ENCODE measurements around the gene PALM3.
"Not testable (repeated sequence)": the region's sequence is repeated elsewhere in the genome, so short reads cannot be mapped to it uniquely, and the experiment has no call there.

Gene PALM3

DNA sequence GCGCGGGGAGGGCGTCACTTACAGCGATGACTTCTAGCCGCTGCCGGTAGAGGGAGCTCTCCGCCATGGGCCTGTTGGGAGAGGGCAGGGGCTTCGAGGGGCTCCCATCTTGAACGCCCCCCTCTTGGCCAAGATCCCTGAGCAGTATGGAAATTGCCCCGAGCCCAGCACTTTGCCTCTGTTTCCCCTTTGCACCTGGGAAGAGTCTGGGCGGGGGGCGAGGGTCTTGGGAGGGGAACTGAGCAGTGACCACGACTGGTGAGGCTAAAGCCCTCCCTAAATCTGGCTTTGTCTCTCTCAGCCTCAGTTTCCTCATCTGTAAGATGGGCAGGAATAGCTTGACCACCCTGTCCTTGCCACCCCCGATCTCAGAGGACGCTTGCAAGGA is 2.8 kb downstream of the PALM3 start:
- no peak for DNase-seq

GRCh38 chr19:14058182-14059092 is 3.4 kb downstream of the PALM3 start:
- DNase-seq = no peak

DNA sequence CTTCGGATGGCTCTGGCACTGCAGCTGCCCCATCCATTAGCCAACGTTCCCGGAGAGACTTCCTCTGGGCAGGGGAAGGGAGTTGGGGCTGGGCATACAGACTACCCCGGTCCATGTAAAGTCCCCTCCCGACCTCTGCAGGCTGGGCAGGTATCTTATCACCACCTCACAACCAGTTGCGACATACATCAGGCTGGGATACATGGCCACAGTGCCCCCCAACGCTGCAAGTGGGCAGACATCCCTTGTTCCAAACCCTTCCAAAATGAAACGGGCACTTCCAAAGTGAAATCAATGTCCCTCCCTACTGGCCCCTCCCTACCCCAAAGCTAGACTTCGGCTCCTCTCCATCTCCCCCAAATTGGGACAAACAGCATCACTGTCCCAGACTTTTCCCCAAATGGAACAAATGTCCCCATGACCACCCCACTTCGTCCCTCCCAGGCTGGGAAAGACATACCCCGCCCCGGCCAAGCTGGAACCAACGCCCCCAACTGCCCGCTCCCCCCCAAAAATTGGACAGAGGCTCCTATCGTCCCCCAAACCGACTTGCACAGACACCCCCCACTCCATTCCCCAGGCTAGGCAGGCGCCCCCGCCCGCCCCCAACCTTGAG is 5.0 kb downstream of the PALM3 start:
- DNase-seq = no peak

DNA sequence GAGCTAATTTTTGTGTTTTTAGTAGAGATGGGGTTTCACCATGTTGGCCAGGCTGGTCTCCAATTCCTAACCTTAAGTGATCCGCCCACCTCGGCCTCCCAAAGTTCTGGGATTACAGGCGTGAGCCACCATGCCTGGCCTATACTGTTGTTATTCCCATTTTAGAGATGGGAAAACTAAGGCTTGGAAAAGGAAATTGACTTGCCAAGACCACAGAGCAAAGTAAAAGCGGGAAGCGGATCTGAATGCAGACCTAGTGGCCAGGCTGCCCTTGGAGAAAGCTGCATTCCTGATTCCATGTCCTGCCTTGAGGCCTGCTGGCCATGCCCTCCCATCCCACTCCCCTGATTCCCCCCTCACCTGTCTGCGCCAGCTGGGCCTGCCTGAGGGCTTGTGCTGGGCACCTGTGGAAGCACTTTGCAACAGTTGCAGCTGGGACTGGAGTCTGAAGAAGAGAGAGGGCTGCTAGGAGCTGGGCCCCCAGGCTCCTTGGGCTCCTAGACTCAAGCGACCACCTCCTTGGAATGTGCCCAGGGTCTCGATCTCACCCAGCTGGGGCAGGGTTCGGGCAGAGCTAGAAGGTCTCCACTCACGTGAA is 5.7 kb downstream of the PALM3 start:
- no peak for DNase-seq

DNA sequence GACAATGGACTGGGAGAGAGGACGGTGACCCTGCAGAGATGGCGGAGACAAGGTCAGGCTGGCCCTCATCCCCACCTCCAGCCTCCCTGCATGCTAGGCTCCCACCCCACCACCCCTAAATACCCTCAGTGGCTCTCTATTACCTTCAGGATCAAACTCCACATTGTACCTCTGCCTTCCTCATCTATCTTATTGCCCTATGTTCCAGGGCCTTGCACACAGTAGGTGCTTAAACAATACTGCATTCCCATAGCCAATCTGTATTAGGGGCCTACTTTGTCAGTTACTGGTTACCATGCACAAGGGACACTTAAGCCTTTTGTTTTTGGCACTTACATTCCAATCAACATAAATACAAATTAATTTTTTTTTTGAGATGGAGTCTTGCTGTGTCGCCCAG is 6.5 kb downstream of the PALM3 start:
- DNase-seq = no peak

DNA sequence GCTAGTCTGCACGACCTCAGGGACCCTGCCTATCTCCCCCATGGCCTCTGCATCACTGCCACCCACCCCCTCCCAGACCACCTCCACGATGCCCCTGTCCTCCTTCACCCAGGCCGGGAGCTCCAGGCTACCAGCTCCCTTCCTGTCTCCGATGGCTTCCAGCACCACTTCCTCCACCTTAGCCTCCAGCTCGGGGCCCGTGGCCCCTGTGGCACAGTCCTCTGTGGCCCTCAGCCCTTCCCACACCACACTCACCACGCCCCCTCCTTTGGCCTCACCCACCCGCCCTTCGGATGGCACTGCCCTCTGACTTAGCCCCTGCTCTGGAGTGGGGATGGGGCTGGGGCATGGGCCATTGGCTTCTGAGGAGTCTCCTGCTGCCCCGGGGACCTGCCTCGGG is 7.2 kb downstream of the PALM3 start:
- no peak for DNase-seq

GRCh38 chr19:14054099-14054498 is 7.8 kb downstream of the PALM3 start:
- DNase-seq = no peak

- DNase-seq = no peak
These were observed 8.4 kb downstream of the PALM3 start for GRCh38 chr19:14053500-14053899.

DNA sequence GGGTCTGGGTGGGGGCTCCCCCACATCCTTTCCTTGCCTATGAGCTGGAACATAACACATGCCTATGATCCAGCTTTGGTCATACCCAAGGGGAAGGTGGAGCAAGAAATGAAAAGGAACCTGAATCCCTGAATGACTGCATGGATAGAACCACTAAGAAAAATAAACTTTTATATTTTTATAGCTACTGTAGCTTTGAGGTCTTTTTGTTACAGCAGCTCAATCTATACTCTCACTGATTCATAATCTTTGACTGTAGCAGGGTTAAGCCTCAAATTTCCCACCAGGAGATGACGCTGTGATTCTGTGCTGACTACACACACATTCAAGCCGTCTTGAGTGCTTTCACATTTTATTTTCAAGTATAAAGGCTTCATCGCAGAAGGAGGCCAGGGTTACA is 8.8 kb downstream of the PALM3 start:
- no peak for DNase-seq

DNA sequence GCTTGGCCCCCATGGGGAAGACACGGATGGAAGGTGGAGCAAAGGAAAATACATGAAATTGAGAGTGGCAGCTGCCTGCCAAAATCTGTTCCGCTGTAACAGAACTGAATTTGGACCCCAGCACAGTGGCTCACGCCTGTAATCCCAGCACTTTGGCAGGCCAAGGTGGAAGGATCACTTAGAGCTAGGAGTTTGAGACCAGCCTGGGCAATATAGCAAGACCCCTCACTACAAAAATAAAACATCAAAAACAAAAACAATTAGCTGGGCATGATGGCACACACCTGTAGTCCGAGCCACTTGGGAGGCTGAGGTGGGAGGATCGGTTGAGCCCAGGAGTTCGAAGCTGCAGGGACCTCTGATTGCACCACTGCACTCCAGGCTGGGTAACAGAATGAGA is 9.4 kb downstream of the PALM3 start:
- DNase-seq = no peak

DNA sequence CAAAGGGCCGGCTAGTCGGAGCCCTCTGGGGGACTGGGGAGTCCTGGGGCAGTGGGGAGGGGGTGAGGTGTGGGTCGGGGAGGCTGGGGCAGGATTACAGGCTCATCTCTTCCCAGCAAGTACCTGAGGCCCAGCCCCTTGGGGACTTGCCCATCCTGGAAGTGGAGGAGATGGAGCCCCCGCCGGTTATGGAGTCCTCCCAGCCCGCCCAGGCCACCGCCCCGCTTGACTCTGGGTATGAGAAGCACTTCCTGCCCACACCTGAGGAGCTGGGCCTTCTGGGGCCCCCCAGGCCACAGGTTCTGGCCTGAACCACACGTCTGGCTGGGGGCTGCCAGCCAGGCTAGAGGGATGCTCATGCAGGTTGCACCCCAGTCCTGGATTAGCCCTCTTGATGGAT is 9.9 kb downstream of the PALM3 start:
- no peak for DNase-seq

GRCh38 chr19:14050961-14051360 is 10.9 kb downstream of the PALM3 start:
- DNase-seq = not testable (repeated sequence)

DNA sequence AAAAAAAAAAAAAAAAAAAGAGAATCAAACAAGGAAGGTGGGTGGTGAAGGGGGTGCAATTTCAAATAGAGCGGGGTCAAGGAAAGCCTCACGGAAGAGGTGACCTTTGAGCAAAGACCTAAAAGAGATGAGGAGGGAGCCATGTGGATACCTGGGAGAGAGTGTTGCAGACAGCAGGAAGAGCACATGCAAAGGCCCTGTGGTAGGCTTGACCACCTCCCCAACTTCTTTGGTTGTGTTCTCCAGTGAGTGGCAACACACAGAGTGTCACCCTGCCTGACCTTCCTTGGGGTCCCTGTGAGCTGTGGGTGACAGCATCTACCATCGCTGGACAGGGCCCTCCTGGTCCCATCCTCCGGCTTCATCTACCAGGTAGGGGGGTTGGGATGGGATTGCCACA is 11.4 kb downstream of the PALM3 start:
- no peak for DNase-seq

- no peak for DNase-seq
These were observed 13.3 kb downstream of the PALM3 start for GRCh38 chr19:14048443-14049153.

DNA sequence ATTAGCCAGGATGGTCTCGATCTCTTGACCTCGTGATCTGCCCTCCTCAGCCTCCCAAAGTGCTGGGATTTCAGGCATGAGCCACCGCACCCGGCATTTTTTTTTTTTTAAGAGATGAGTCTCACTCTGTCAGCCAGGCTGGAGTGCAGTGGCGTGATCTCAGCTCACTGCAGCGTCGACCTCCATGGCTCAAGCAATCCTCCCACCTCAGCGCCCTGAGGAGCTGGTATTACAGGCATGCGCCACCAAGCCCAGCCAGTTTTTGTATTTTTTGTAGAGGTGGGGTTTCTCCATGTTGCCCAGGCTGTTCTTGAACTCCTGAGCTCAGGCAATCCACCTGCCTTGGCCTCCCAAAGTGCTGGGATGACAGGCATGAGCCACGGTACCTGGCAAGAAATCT is 14.0 kb downstream of the PALM3 start:
- DNase-seq = not testable (repeated sequence)

DNA sequence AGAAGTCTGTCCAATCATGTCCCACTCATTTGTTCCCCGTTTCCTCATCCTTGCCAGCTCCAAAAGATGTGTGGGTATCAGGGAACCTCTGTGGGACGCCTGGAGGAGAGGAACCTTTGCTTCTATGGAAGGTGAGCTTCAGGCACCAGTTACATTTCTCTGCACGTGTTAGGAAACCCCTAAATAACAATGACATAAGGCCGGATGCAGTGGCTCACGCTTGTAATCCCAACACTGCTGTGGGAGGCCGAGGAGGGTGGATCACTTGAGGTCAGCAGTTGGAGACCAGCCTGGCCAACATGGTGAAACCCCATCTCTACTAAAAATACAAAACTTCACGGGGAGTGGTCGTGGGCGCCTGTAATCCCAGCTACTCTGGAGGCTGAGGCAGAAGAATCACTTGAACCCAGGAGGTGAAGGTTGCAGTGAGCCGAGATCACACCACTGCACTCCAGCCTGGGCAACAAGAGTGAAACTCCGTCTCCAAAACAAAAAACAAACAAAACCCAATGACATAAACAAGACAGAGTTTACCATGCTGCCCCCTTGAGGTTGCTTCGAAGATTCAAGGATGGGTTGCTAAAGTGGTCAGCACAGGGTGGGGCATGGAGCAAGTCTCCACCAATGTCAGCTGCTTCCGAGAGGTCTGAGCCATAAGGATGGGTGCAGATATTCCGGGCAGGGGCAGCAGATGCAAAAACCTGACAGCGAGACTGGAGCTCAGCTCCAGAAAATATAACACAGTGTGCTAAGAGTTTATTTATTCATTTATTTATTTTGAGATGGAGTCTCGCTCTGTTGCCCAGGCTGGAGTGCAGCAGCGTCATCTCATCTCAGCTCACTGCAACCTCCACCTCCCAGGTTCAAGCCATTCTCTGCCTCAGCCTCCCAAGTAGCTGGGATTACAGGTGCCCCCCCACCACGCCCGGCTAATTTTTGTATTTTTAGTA is 18.9 kb downstream of the PALM3 start:
- peak; percentile 59 for DNase-seq

DNA sequence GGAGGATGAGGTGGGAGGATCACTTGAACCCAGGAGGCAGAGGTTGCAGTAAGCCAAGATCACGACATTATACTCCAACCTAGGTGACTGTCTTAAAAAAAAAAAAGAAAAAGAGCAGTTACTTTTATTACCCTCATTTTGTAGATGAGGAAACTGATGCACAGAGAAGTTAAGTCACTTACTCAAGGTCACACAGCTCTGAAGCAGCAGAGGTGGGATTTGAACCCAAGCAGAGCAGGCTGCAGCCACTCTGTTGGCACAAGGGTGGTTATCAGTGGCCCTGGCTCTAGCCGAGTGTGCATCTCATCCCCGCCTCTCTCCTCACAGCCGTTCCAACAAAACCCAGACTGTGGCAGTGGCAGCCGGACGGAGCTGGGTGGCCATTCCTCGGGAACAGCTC is 22.7 kb downstream of the PALM3 start:
- DNase-seq = no peak

DNA sequence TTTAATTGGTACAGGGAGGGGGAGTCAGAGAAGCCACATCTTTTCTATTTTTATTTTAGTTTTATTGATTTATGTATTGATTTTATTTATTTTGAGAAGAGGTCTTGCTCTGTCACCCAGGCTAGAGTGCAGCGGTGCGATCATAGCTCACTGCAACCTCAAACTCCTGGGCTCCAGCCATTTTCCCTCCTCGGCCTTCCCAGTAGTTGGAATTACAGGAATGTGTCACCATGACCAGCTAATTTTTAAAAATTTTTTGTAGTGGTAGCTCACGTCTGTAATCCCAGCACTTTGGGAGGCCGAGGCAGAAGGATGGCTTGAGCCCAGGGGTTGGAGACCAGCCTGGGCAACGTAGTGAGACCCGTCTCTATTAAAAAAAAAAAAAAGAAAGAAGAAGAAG is 26.2 kb downstream of the PALM3 start:
- DNase-seq = no peak

DNA sequence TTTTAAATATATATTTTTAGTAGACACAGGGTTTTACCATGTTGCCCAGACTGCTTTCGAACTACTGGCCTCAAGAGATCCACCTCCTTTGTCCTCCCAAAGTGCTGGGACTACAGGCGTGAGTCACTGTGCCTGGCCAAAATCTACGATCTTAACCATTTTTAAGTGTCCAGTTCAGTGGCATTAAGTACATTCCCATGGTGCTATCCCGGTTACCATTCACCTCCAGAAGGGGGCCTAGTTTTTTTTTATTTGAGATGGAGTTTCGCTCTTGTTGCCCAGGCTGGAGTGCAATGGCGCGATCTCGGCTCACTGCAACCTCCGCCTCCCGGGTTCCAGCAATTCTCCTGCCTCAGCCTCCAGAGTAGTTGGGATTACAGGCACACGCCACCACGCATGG is 26.7 kb downstream of the PALM3 start:
- not testable (repeated sequence) for DNase-seq

DNA sequence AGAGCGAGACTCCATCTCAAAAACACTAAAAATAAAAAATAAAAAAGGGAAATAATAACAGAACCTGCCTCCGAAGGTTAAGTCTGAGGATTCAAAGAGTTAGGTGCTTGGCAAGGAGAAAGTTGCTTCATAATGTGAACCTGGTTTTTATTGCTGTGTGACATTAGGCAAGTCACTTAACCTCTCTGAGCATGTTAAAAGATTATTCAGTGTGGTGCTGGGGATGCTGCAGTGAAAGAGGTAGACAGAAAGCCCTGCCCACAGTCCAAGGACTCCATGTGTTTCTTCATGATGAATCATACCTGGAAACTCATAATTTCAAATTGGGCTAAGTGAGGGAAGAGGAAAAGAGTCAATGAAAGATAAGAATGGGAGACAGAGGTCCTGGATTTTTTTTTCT is 27.9 kb downstream of the PALM3 start:
- DNase-seq = no peak

DNA sequence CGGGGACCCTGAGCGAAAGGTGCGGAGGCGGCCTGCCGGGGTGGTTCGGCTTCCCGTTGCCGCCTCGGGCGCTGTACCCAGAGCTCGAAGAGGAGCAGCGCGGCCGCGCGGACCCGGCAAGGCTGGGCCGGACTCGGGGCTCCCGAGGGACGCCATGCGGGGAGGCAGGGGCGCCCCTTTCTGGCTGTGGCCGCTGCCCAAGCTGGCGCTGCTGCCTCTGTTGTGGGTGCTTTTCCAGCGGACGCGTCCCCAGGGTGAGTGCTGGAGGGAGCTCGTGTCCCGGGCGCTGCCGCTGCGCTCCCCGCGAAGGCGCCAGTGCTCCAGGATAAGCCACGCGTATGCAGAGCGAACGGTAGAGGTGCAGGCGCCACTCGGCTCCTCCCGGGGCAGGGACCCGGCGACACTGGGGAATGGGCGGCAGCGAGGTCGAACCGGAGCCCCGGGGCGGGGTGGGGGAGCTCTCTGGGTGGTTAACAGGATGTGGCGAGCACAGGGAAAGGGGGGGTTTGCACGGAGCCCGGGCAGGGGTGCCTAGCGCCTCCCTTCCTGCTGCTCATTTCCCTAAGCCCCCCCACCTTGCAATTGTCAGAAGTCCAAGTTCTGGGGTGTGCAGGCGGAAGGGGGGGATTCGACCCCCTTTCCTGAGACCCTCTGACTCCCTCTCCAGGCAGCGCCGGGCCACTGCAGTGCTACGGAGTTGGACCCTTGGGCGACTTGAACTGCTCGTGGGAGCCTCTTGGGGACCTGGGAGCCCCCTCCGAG is 30.0 kb downstream of the PALM3 start, which contains the start of gene IL27RA:
TSS of gene IL27RA (plus strand) at position 44 of the 762 bp plus-strand sequence. CDS start at position 155, 111 bp downstream.
- DNase-seq = peak; percentile 75
